GM12878 (cell line): ENCODE data around the gene KIZ. TPM values are rescaled to one million over a fixed set of nuclear protein-coding genes. Genes with fewer than 3 reads are reported as not detected.

Source experiments
- ATAC-seq: fragments of 200-7000 bp; cut with Tn5 transposase; 3 replicates; pipeline ENCODE4 v1.9.1; 2020; ENCODE audit warnings: mild to moderate bottlenecking, moderate library complexity
- BruUV-seq: library from RNA; stranded (reverse); fragments of 400-500 nt; replicated peaks from 2 replicates; lab custom pipeline; 2021; lab: Mats Ljungman, UMichigan
- CTCF ChIA-PET: fragments of 300-600 bp; sonication (Branson Sonifier 250); formaldehyde crosslinking; extraction: SDS; loops from one replicate; lab custom pipeline; 2021; ENCODE audit warnings: inconsistent platforms; lab: Yijun Ruan, JAX
- POLR2A ChIA-PET: fragments of 350-600 bp; formaldehyde crosslinking; extraction: SDS; loops from one replicate; lab custom pipeline; 2021; ENCODE audit warnings: inconsistent platforms; lab: Charles Lee
- RAD21 ChIA-PET: fragments of 300-600 bp; sonication (Branson Sonifier 250); formaldehyde crosslinking; loops from one replicate; lab custom pipeline; 2023; ENCODE audit warnings: antibody characterized with exemption; ENCODE audit not compliant: unreplicated experiment; lab: Charles Lee
- SMC1A ChIA-PET: fragments of 300-600 bp; sonication (Branson Sonifier 250); formaldehyde crosslinking; loops from one replicate; lab custom pipeline; 2023; ENCODE audit not compliant: unreplicated experiment, uncharacterized antibody; lab: Charles Lee
- DNase-seq: peaks from one replicate; pipeline ENCODE4 v3.0.0-alpha.2; 2011; ENCODE audit warnings: low read depth, low spot score
- FAIRE-seq: peaks from 3 replicates; lab custom pipeline; 2011; peaks lifted over from hg19 to GRCh38; lab: Jason Lieb, UNC
- H2AFZ ChIP-seq: 2 replicates; pipeline ENCODE4 v1.6.0; 2011; ENCODE audit warnings: low read depth, low read length, control low read depth; ENCODE audit not compliant: control insufficient read depth
- H3K27ac ChIP-seq: 2 replicates; pipeline ENCODE4 v1.5.1; 2011; ENCODE audit warnings: control low read depth; ENCODE audit not compliant: control insufficient read depth, insufficient read depth
- H3K27me3 ChIP-seq, 2 experiments: replicated peaks in 1 of 2; 2 replicates each; pipeline versions ENCODE4 v1.6.0 to v1.6.1; 2011; ENCODE audit warnings: low read length in 1 of 2; ENCODE audit not compliant: control insufficient read depth in 2 of 2, insufficient read depth in 2 of 2
- H3K36me3 ChIP-seq, 2 experiments: 2 replicates each; pipeline ENCODE4 v1.5.1; 2011; ENCODE audit warnings: low read length in 1 of 2; ENCODE audit not compliant: control insufficient read depth in 2 of 2, insufficient read depth in 2 of 2
- H3K4me1 ChIP-seq: 2 replicates; pipeline ENCODE4 v1.6.1; 2011; ENCODE audit warnings: mild to moderate bottlenecking, low read length, moderate library complexity, mixed read lengths; ENCODE audit not compliant: control insufficient read depth, insufficient read depth
- H3K4me2 ChIP-seq: 2 replicates; pipeline ENCODE4 v1.6.0; 2011; ENCODE audit warnings: control low read depth; ENCODE audit not compliant: control insufficient read depth, insufficient read depth
- H3K4me3 ChIP-seq: fragments of 200-600 bp; sonication (generic); 2 replicates; pipeline ENCODE4 v1.5.1; 2016
- H3K79me2 ChIP-seq: 2 replicates; pipeline ENCODE4 v1.6.0; 2011; ENCODE audit warnings: low read length; ENCODE audit not compliant: control insufficient read depth, insufficient read depth
- H3K9ac ChIP-seq: 2 replicates; pipeline ENCODE4 v1.8.0; 2011; ENCODE audit warnings: low read length, control low read depth, mixed read lengths; ENCODE audit not compliant: control insufficient read depth, insufficient read depth
- H3K9me3 ChIP-seq: replicated peaks from 3 replicates; pipeline ENCODE4 v1.5.1; 2011; ENCODE audit warnings: mild to moderate bottlenecking, low read length; ENCODE audit not compliant: control insufficient read depth, insufficient read depth
- H4K20me1 ChIP-seq: 2 replicates; pipeline ENCODE4 v1.6.0; 2011; ENCODE audit not compliant: control insufficient read depth, insufficient read depth
- BRCA1 ChIP-seq: IDR thresholded peaks from 2 replicates; pipeline ENCODE4 v1.6.1; 2011; ENCODE audit warnings: low read depth, low read length, improper control_type of control experiment
- CBX3 ChIP-seq: fragments of 200-600 bp; sonication (generic); IDR thresholded peaks from 2 replicates; pipeline ENCODE4 v1.6.1; 2016; ENCODE audit warnings: low read depth, borderline replicate concordance
- HDAC2 ChIP-seq: fragments of 200-600 bp; sonication (generic); IDR thresholded peaks from 2 replicates; pipeline ENCODE4 v1.6.1; 2017
- IKZF2 ChIP-seq, 2 experiments: fragments of 450-650 bp; IDR thresholded peaks; 2 replicates each; pipeline ENCODE4 v1.6.1; 2017; ENCODE audit warnings: mild to moderate bottlenecking in 2 of 2, moderate library complexity in 2 of 2
- IRF4 ChIP-seq: IDR thresholded peaks from 2 replicates; pipeline ENCODE4 v1.6.1; 2011; ENCODE audit warnings: low read depth, low read length
- MTA2 ChIP-seq: fragments of 450-650 bp; IDR thresholded peaks from 2 replicates; pipeline ENCODE4 v1.6.1; 2016; ENCODE audit warnings: low read depth, mild to moderate bottlenecking, moderate library complexity
- YBX1 ChIP-seq: fragments of 450-650 bp; IDR thresholded peaks from 2 replicates; pipeline ENCODE4 v1.6.1; 2016; ENCODE audit warnings: antibody characterized with exemption
- WGBS: methylation state at CpG from one replicate; pipeline ENCODE4 v1.1.6; 2016; ENCODE audit warnings: low lambda C conversion rate; ENCODE audit not compliant: insufficient replicate concordance, insufficient coverage; ENCODE audit errors: missing lambda C conversion rate; 5-methylcytosine and 5-hydroxymethylcytosine counted together
- in situ Hi-C: fragments of 300-500 bp; cut with MboI; formaldehyde crosslinking; loops from 9 replicates; pipeline ENCODE4 v1.14.3; 2018; ENCODE audit warnings: mixed read lengths
- intact Hi-C: fragments of 100-400 bp; cut with micrococcal nuclease; formaldehyde crosslinking; loops from one replicate; pipeline ENCODE4 v1.14.2; 2022; ENCODE audit not compliant: unreplicated experiment
- polyA plus RNA-seq, 11 experiments: library from polyadenylated mRNA; depleted of rRNA in 4 of 11; unstranded in 6 of 11; stranded (reverse) in 5 of 11; fragments of >200 nt; fragmentation: Nextera tagmentation in 4 of 11; fragmentation: Illumina TruSeq in 1 of 11; extraction: Ambion mirVana in 4 of 11; extraction: Trizol in 1 of 11; gene quantifications; 1 replicate in 1 of 11; 2 replicates in 10 of 11; pipeline versions ENCODE4 v1.2.1 to v1.2.3, GENCODE V29; 2011 to 2016; ENCODE audit warnings: inconsistent platforms in 2 of 11, missing spikeins in 2 of 11, low read depth in 1 of 11
- total RNA-seq, 4 experiments: library from RNA; depleted of rRNA in 3 of 4; stranded (reverse); fragments of >200 nt in 3 of 4; fragmentation: Illumina TruSeq in 1 of 4; extraction: Trizol in 1 of 4; gene quantifications; 2 replicates each; pipeline versions ENCODE4 v1.2.1 to v1.2.3, GENCODE V29; 2013 to 2021
- TF ChIP-seq, protein P1 (sequence below): fragments of 450-650 bp; IDR thresholded peaks from 2 replicates; pipeline ENCODE4 v1.6.1; 2017; ENCODE audit warnings: low read depth, mild to moderate bottlenecking, moderate library complexity

Gene KIZ
- total and polyA plus RNA-seq, 10 of the 15 experiments (the other 5 are each of a cell fraction or from before 2014, with no cell fraction given) = 2.7 to 11.0 (median 7.3) TPM

DNA sequence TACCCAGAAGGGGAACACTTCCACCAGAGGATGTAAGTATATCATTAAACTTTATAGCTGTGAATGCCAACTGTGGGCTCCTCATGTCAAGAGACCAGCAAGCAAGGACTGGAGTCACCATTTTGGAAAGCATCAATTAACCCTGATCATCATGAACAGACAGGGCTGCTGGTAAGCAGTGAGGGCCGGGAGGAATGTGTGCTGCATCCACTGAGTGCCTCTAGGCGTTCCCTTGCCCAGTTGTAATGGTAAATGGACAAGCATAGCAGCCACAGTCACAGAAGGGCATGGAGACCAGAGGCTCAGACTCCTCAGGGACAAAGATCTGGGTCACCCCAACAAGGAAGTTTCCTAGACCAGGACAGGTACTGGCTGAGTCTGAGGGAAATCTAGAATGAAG lies 43.3 kb upstream of the KIZ start:
- H3K9ac ChIP-seq = no peak overlapping the region
- no peak overlapping the region for H3K4me3 ChIP-seq
- no peaks in the 10 kb centered on the region for H3K79me2 ChIP-seq
- H3K27me3 ChIP-seq = no peaks in the 10 kb centered on the region; a peak in 1 of 4 replicates
- H3K4me1 ChIP-seq = no peaks in the 10 kb centered on the region
- no peak overlapping the region for H3K27ac ChIP-seq
- SMC1A ChIA-PET = interaction anchor here (1.4 kb wide), 1 partner anchor 10 kb away, joined by 3 read pairs; no protein-coding TSS in a partner anchor
- no peaks in the 10 kb centered on the region for H3K36me3 ChIP-seq
- no peak for TF ChIP-seq BRCA1
- no peak for TF ChIP-seq IRF4
- no peak for TF ChIP-seq MTA2
- TF ChIP-seq CBX3 = no peak
- TF ChIP-seq HDAC2 = no peak
- no peak for TF ChIP-seq IKZF2 (IDR thresholded peaks at IDR 0.05)
- TF ChIP-seq YBX1 = no peak
- TF ChIP-seq, protein P1, sequence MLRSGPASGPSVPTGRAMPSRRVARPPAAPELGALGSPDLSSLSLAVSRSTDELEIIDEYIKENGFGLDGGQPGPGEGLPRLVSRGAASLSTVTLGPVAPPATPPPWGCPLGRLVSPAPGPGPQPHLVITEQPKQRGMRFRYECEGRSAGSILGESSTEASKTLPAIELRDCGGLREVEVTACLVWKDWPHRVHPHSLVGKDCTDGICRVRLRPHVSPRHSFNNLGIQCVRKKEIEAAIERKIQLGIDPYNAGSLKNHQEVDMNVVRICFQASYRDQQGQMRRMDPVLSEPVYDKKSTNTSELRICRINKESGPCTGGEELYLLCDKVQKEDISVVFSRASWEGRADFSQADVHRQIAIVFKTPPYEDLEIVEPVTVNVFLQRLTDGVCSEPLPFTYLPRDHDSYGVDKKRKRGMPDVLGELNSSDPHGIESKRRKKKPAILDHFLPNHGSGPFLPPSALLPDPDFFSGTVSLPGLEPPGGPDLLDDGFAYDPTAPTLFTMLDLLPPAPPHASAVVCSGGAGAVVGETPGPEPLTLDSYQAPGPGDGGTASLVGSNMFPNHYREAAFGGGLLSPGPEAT = no peak
- TF ChIP-seq, all 136 proteins: peak for 0
- BruUV-seq = no TSS peak
- ChIA-PET RAD21 (no interaction called here), CTCF (no interaction called here), POLR2A (interaction anchor here (0.5 kb wide), 1 partner anchor 100 kb away, joined by 3 read pairs; no protein-coding TSS in a partner anchor)
- Histone ChIP-seq H3K4me2 (no peak overlapping the region), H3K9me3 (no peaks in the 10 kb centered on the region), H4K20me1 (no peaks in the 10 kb centered on the region), H2AFZ (no peak overlapping the region)
- 0% methylated on average over 2 of the region's 2 CpGs for WGBS
- DNase-seq (no peak), FAIRE-seq (no peak), ATAC-seq (no peak)
- intact Hi-C loops = no loop called here
- in situ Hi-C loops = no loop called here
